ENCODE data around the gene KLF13. TPM values are rescaled to one million over a fixed set of nuclear protein-coding genes. Genes with fewer than 3 reads are reported as not detected.

KLF13 gene
- total and polyA plus RNA-seq, 4 donors, result 38.3 to 157 (median 55.2) TPM

DNA sequence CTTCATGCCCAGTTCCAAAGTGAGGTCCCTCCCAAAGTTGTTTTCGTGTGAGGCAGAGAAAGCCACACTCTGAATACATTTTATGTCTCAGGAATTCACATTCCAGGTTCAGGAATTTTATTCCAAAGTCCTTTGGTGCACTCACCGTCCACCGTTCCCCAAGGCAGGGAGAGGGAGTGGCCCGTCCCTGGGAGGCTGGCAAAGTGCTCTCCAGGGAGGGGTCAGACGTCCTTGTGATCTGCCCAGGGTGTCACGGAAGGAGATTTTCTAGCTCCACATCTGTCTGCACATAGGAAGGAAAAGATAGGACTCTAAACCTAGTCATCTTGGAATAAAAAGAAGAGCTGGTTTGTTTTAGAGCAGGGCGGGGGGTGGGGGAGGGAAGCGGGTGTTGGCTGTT is 47.9 kb downstream of the KLF13 start:
- Histone ChIP-seq H3K9ac (ENCODE audit: insufficient read depth in 1 of 2, low read length in 2 of 2) (no peak overlapping the region), H3K36me3 (ENCODE audit: control insufficient read depth in 4 of 4, insufficient read depth in 4 of 4, low read length in 4 of 4) (peaks cover 0 to 36% (median 5%) of the 10 kb centered on the region in 4 donors)
- TF ChIP-seq CTCF (IDR thresholded peaks at IDR 0.05; ENCODE audit: control extremely low read depth, extremely low read depth), result no peak

GRCh38 chr15:31374986-31375385 is 48.4 kb downstream of the KLF13 start:
- ATAC-seq (ENCODE audit: insufficient read depth, low FRiP score), result no peak
- H3K27ac ChIP-seq (ENCODE audit: low read depth in 1 of 2, low read length in 1 of 2), result peak overlapping the region; percentile 18 to 34
- H3K4me3 ChIP-seq, result no peak overlapping the region
- no peak for DNase-seq
- H3K36me3 ChIP-seq (ENCODE audit: control insufficient read depth in 4 of 4, insufficient read depth in 4 of 4, low read length in 4 of 4), result peaks cover 0 to 39% (median 6%) of the 10 kb centered on the region in 4 donors
- TF ChIP-seq CTCF (IDR thresholded peaks at IDR 0.05; ENCODE audit: control extremely low read depth, extremely low read depth), result no peak
- H3K9me3 ChIP-seq (ENCODE audit: control insufficient read depth in 4 of 4, insufficient read depth in 3 of 4, low read length in 3 of 4), result no peaks in the 10 kb centered on the region
- WGBS, 2 donors, result 85 to 95% methylated on average over 12 of the region's 12 CpGs
- H3K9ac ChIP-seq (ENCODE audit: insufficient read depth in 1 of 2, low read length in 2 of 2), result no peak overlapping the region
- no peaks in the 10 kb centered on the region for H3K27me3 ChIP-seq (ENCODE audit: control insufficient read depth in 3 of 3, insufficient read depth in 3 of 3, low read length in 2 of 3)
- peaks cover 0 to 47% (median 0%) of the 10 kb centered on the region in 5 donors for H3K4me1 ChIP-seq (ENCODE audit: control insufficient read depth in 5 of 5, insufficient read depth in 5 of 5, low read length in 5 of 5)

More for the DNA sequence above, 47.9 kb downstream of the KLF13 start:
- Histone ChIP-seq H3K9me3 (ENCODE audit: control insufficient read depth in 4 of 4, insufficient read depth in 3 of 4, low read length in 3 of 4) (no peaks in the 10 kb centered on the region), H3K27ac (ENCODE audit: low read depth in 1 of 2, low read length in 1 of 2) (peak overlapping the region; percentile 7 to 57), H3K4me1 (ENCODE audit: control insufficient read depth in 5 of 5, insufficient read depth in 5 of 5, low read length in 5 of 5) (peaks cover 0 to 44% (median 0%) of the 10 kb centered on the region in 5 donors), H3K4me3 (no peak overlapping the region), H3K27me3 (ENCODE audit: control insufficient read depth in 3 of 3, insufficient read depth in 3 of 3, low read length in 2 of 3) (no peaks in the 10 kb centered on the region)
- ATAC-seq (ENCODE audit: insufficient read depth, low FRiP score) (no peak), DNase-seq (no peak)
- 61 to 81% methylated on average over 8 of the region's 8 CpGs for WGBS, 2 donors

DNA sequence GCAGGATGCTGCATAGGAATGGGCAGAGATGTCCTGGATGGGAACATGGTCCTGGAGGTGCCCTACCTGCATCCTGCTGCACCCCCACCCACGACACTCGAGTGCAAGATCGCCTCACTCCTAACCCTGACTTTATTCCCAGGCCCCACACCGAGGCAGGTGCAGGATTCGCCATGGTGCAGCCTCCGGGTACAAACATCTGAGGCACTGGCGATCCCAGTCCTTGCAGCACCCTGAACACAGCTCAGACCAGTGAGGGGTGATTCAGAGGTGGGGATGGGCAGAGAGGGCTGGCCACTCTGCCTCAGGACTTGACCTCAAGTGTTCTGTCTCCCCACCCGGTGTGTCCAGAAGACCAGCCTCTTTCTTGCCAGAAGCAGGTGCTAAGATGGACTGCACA is 49.1 kb downstream of the KLF13 start:
- H3K9me3 ChIP-seq (ENCODE audit: control insufficient read depth in 4 of 4, insufficient read depth in 3 of 4, low read length in 3 of 4), result no peaks in the 10 kb centered on the region
- peaks cover 0 to 47% (median 0%) of the 10 kb centered on the region in 5 donors for H3K4me1 ChIP-seq (ENCODE audit: control insufficient read depth in 5 of 5, insufficient read depth in 5 of 5, low read length in 5 of 5)
- H3K9ac ChIP-seq (ENCODE audit: insufficient read depth in 1 of 2, low read length in 2 of 2), result no peak overlapping the region
- peaks cover 0 to 45% (median 6%) of the 10 kb centered on the region in 4 donors for H3K36me3 ChIP-seq (ENCODE audit: control insufficient read depth in 4 of 4, insufficient read depth in 4 of 4, low read length in 4 of 4)
- no peak for ATAC-seq (ENCODE audit: insufficient read depth, low FRiP score)
- no peak overlapping the region for H3K4me3 ChIP-seq
- 89 to 95% methylated on average over 8 of the region's 8 CpGs for WGBS, 2 donors
- peak overlapping the region in 1 of 2 donors; percentile 34 for H3K27ac ChIP-seq (ENCODE audit: low read depth in 1 of 2, low read length in 1 of 2)
- TF ChIP-seq CTCF (IDR thresholded peaks at IDR 0.05; ENCODE audit: control extremely low read depth, extremely low read depth), result no peak
- H3K27me3 ChIP-seq (ENCODE audit: control insufficient read depth in 3 of 3, insufficient read depth in 3 of 3, low read length in 2 of 3), result no peaks in the 10 kb centered on the region
- no peak for DNase-seq

DNA sequence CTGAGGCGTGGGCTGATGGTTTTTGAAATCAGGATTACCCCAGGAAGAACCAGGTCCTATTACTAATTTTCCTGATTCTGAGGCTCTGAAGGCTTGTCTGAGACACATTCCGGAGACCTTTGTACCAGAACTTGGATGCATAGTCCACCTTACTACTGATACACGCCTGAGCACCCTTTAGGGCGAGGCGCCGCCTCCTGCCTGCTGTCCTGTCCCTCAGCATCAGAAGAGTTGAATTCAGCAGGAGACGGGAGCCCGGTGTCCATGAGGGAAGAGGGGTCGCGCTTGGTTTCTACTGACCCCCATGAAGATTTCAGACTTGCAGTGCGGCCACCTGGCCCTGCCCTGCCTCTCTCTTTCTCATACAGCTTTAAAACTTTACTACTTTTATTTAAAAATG is 49.9 kb downstream of the KLF13 start:
- Histone ChIP-seq H3K9me3 (ENCODE audit: control insufficient read depth in 4 of 4, insufficient read depth in 3 of 4, low read length in 3 of 4) (peaks cover 0 to 3% (median 0%) of the 10 kb centered on the region in 4 donors), H3K4me1 (ENCODE audit: control insufficient read depth in 5 of 5, insufficient read depth in 5 of 5, low read length in 5 of 5) (peaks cover 0 to 45% (median 0%) of the 10 kb centered on the region in 5 donors), H3K27ac (ENCODE audit: low read depth in 1 of 2, low read length in 1 of 2) (peak overlapping the region in 1 of 2 donors; percentile 4), H3K9ac (ENCODE audit: insufficient read depth in 1 of 2, low read length in 2 of 2) (no peak overlapping the region), H3K36me3 (ENCODE audit: control insufficient read depth in 4 of 4, insufficient read depth in 4 of 4, low read length in 4 of 4) (peaks cover 0 to 49% (median 8%) of the 10 kb centered on the region in 4 donors), H3K4me3 (no peak overlapping the region), H3K27me3 (ENCODE audit: control insufficient read depth in 3 of 3, insufficient read depth in 3 of 3, low read length in 2 of 3) (no peaks in the 10 kb centered on the region)
- TF ChIP-seq CTCF (IDR thresholded peaks at IDR 0.05; ENCODE audit: control extremely low read depth, extremely low read depth), result no peak
- no peak for DNase-seq
- 85 to 97% methylated on average over 11 of the region's 11 CpGs for WGBS, 2 donors
- ATAC-seq (ENCODE audit: insufficient read depth, low FRiP score), result no peak
